Activated T-cell treated with anti-CD3 and anti-CD28 coated beads for 4 hours (primary cell): ENCODE data around the gene COL21A1.
"Not testable (repeated sequence)": the region's sequence is repeated elsewhere in the genome, so short reads cannot be mapped to it uniquely, and the experiment has no call there.

ENCODE experiments used
- DNase-seq: peaks from one replicate; pipeline ENCODE4 v3.0.0-alpha.2; 2020

The COL21A1 gene

GRCh38 chr6:56043076-56043475, 204.3 kb downstream of the COL21A1 start:
- no peak for DNase-seq

DNA sequence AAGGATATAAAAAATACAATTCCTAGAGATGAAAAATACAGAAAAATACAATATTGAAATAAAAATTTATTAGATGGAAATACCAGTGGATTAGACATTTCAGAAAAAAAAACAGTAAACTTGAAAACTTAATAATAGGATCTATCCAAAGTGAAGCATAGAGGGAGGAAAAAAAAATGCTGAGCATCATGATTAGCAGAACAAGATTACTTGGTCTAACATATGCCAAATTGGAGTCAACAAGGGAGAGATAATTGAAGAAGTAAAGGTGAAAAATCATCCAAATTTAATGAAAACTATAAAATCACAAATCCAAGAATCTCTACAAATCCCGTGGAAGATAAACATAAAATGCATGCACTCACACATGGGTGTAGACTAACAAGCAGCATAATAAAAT, 205.8 kb downstream of the COL21A1 start:
- DNase-seq: no peak

GRCh38 chr6:56040889-56041301, 206.5 kb downstream of the COL21A1 start:
- no peak for DNase-seq

GRCh38 chr6:56040223-56040622, 207.2 kb downstream of the COL21A1 start:
- no peak for DNase-seq

DNA sequence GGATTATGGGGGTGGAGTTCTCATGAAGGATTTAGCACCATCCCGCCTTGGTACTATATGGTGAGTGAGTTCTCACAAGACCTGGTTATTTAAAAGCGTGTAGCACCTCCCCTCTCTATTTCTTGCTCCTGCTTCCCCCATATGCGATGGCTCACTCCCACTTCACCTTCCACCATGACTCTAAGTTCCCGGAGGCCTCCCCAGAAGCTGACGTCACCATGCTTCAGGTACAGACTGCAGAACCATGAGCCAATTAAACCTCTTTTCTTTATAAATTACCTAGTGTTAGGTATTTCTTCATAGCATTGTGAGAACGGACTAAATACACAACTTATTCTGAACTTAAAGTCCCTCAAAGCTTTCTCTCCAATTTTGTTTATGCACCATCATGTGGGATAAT, 208.6 kb downstream of the COL21A1 start:
- DNase-seq: no peak

DNA sequence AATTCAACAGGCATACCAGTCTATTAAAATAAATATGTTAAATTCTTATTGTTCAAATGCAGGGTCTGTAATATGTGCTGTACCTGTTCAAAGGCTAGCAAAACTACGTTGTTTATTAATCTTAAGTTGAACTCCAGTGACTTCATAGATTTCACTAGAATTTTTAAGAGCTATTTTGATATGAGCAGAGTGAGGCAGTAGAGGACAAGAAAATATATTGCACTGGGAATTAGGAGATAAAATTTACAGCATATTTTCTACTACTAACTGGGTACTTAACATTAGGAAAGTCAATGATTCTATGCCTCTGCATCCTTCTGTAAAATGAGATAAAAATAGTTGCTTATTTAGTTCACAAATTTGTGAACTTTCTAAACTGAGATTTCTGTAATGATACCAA, 209.8 kb downstream of the COL21A1 start:
- DNase-seq: no peak

GRCh38 chr6:56036916-56037600, 210.3 kb downstream of the COL21A1 start:
- DNase-seq: no peak

- DNase-seq: no peak
Measured at GRCh38 chr6:56033401-56033800, 214.0 kb downstream of the COL21A1 start.

GRCh38 chr6:56032715-56033260, 214.6 kb downstream of the COL21A1 start:
- no peak for DNase-seq

DNA sequence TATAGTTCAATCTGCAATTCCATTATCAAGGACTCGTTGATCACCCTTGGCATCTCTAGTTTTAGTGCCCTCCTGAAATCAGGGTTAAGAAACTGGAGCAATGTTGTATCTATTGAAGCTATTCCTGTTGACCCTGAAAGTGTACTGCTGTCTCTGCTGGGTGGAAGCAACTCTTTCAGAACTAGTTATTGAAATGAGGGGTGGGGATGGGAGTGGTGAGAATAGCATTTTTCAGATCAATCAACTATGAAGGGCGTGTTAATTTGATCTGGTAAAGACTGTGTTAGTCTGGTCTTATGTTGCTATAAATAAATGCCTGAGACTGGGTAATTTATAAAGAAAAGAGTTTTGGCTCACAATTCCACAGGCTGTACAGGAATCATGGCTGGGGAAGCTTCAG, 219.5 kb downstream of the COL21A1 start:
- no peak for DNase-seq

- no peak for DNase-seq
Measured at GRCh38 chr6:56026455-56027180, 220.8 kb downstream of the COL21A1 start.

GRCh38 chr6:56025795-56026194, 221.6 kb downstream of the COL21A1 start:
- no peak for DNase-seq

- no peak for DNase-seq
Measured at GRCh38 chr6:56024931-56025330, 222.4 kb downstream of the COL21A1 start.

GRCh38 chr6:56023829-56024228, 223.6 kb downstream of the COL21A1 start:
- no peak for DNase-seq

DNA sequence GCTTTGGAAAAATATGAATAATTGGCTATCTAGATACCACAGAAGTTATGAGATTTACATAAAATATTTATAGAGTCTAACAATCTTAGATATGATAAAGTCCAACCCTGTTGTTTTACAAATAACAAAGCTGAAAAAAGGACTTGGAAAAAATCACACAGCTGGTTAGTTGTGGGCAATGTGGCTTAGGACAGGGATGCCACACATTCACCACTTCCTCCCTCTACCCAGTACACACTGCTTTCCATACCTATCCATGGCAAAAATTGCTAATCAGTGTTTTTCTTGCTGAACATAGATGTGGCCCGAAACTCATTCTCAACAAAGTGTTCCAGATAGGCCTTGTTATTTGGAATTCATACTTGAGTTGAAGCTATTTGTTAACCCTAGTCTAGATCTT, 224.7 kb downstream of the COL21A1 start:
- no peak for DNase-seq

GRCh38 chr6:56021943-56022342, 225.4 kb downstream of the COL21A1 start:
- DNase-seq: no peak

DNA sequence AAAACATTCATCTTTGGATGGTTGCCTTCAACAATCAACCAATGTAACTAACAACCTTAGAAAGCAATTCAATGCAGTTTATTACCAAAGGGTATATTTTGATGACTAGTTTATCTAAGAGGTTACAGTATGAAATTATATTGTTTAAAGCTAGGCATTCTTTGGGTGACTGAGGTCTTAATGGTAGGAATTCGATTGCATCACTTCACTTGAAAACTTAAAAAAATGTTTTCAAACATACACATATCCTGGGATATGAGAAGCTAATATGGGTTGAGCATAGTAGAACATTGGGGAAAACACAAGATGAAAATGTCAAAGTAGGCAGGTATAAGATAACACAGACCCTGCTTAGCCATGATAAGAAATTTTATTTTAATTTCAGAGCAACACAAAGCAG, 227.4 kb downstream of the COL21A1 start:
- DNase-seq: no peak

DNA sequence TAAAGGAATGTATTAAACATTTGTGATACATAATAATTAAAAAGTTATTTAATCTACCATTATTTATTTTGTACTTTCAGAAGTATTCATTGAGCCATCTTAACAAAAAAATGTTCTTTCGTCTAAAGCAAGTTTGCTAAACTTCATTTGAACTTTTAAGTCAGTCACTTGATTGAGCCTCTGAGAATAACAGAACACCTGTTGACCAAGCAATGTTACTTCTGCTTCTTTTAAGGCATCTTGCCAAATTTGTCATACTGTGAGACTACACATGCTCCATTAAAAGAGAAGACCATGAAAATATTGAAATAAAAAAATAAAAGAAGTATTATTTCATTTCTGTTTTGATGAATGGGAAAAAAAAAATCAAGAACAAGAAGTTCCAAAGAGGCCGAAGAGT, 230.2 kb downstream of the COL21A1 start:
- no peak for DNase-seq

DNA sequence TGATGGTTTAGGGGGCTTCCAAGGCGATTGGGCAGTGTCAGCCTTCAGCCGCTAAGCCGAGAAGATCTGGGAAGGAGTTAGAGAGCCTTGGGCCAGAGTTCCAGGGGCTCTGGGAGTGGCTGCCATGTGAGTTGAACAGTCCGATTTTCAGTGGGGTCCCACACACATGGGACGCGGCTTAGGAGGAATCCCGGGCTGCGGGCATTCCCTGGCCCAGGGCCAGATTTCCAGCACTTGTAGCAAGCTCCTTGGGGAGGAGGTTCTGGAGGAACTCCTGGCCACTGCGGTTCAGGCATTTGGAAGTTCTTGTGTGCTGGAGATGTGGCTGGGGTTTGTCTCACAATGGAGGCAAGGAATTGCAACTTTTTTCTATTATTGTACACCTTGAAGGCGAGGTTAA, 233.3 kb downstream of the COL21A1 start:
- not testable (repeated sequence) for DNase-seq

GRCh38 chr6:56009636-56010035, 237.7 kb downstream of the COL21A1 start:
- DNase-seq: no peak
